Mammary epithelial cell (primary cell): ENCODE measurements around the gene TMEM150B.

Source experiments
- CTCF ChIP-seq, 2 donors: IDR thresholded peaks in 1 of 2; conservative IDR thresholded peaks in 1 of 2; 2 replicates each; pipeline ENCODE4 v1.5.1; 2011 to 2012; ENCODE audit warnings: inconsistent platforms in 2 of 2, low read length in 2 of 2, mild to moderate bottlenecking in 2 of 2, control low read depth in 1 of 2, low read depth in 1 of 2; ENCODE audit not compliant: insufficient read depth in 1 of 2; ENCODE audit errors: extremely low read depth in 1 of 2
- EZH2 ChIP-seq: IDR thresholded peaks from 2 replicates; pipeline ENCODE4 v1.6.1; 2012; ENCODE audit warnings: low read length, inconsistent platforms, borderline replicate concordance

DNA sequence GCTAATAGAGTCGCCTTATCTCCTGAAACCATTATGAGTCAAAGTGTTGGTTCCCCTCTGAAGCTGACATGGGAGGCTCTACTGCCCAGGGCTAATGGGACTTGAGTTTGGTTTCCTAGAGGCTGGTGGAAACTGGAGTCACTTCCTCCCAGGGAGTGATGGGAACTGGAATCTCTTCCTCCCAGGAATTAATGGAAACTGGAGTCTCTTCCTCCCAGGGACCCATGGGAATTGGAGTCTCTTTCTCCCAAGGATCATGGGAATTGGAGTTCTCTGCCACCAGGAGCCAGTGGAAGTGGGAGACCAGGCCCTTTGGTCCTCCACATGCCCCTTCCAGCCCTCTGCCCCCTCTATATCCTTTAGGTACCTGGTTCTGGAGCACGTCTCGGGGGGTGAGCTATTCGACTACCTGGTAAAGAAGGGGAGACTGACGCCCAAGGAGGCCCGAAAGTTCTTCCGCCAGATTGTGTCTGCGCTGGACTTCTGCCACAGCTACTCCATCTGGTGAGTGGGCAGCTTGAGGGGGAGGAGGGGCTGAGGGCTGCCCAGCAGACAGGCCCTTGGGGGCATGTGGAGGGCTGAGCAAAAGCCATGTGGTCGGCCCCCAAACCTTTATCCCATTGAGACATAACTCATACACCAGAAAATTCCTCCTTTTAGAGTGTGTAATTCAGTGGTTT is 35.9 kb downstream of the TMEM150B start:
- TF ChIP-seq CTCF (conservative IDR thresholded peaks at IDR 0.05 in 1 of 2, IDR thresholded peaks at IDR 0.05 in 1 of 2; ENCODE audit: extremely low read depth in 1 of 2, insufficient read depth in 1 of 2, low read depth in 1 of 2, low read length in 2 of 2): no peak
- TF ChIP-seq EZH2: no peak
